OCI-LY3 (cell line): ENCODE results near the gene SYT11.
A peak's percentile ranks its signal among the peaks of the same experiment; 100 is the strongest.

ENCODE experiments used
- H2AFZ ChIP-seq: fragments of 200-600, 300-600 bp; shearing (Covaris generic); 2 replicates; pipeline ENCODE4 v1.6.0; 2014; ENCODE audit warnings: antibody characterized with exemption, low read depth, low read length
- H3K27ac ChIP-seq: fragments of 200-600, 300-600 bp; sonication (generic); 2 replicates; pipeline ENCODE4 v1.5.1; 2014; ENCODE audit warnings: mild to moderate bottlenecking, low read length, moderate library complexity, mixed read lengths
- H3K27me3 ChIP-seq: fragments of 200-600, 300-600 bp; sonication (generic); 2 replicates; pipeline ENCODE4 v1.6.1; 2014; ENCODE audit warnings: low read depth, low read length, mixed read lengths
- H3K36me3 ChIP-seq: fragments of 200-600, 300-600 bp; sonication (generic); replicated peaks from 2 replicates; pipeline ENCODE3; 2014; ENCODE audit warnings: low read depth, low read length, mixed read lengths
- H3K4me1 ChIP-seq: fragments of 300-600, 200-600 bp; sonication (generic); 2 replicates; pipeline ENCODE4 v1.6.1; 2014; ENCODE audit warnings: low read length, mixed read lengths
- H3K4me2 ChIP-seq: fragments of 200-600, 300-600 bp; sonication (generic); 2 replicates; pipeline ENCODE4 v1.6.1; 2014; ENCODE audit warnings: low read length, mixed read lengths
- H3K4me3 ChIP-seq: fragments of 300-600, 200-600 bp; sonication (generic); 2 replicates; pipeline ENCODE4 v1.5.1; 2014; ENCODE audit warnings: antibody characterized with exemption, mild to moderate bottlenecking, low read length, moderate library complexity
- H3K79me2 ChIP-seq: fragments of 300-600, 200-600 bp; shearing (Covaris generic); 2 replicates; pipeline ENCODE4 v1.6.1; 2014; ENCODE audit warnings: mild to moderate bottlenecking, low read length, mixed read lengths
- H3K9ac ChIP-seq: fragments of 300-600, 200-600 bp; shearing (Covaris generic); 2 replicates; pipeline ENCODE4 v1.6.0; 2014; ENCODE audit warnings: mild to moderate bottlenecking, low read length, moderate library complexity
- H3K9me3 ChIP-seq: fragments of 200-600, 300-600 bp; shearing (Covaris generic); 2 replicates; pipeline ENCODE4 v1.6.1; 2014; ENCODE audit warnings: low read length, mixed read lengths; ENCODE audit not compliant: insufficient read depth
- H4K20me1 ChIP-seq: fragments of 200-600, 300-600 bp; sonication (generic); 2 replicates; pipeline ENCODE4 v1.6.1; 2016; ENCODE audit warnings: low read length, mixed read lengths; ENCODE audit not compliant: insufficient read depth
- EZH2phosphoT487 ChIP-seq: fragments of 200-600 bp; shearing (Covaris generic); IDR thresholded peaks from 2 replicates; pipeline ENCODE4 v1.6.1; 2018; ENCODE audit warnings: antibody characterized with exemption, mixed run types, low read depth
- TF ChIP-seq, protein P1 (sequence below): fragments of 200-600, 300-600 bp; sonication (generic); IDR thresholded peaks from 2 replicates; pipeline ENCODE4 v1.5.1; 2014; ENCODE audit warnings: antibody characterized with exemption, low read length, low read depth

The SYT11 gene

DNA sequence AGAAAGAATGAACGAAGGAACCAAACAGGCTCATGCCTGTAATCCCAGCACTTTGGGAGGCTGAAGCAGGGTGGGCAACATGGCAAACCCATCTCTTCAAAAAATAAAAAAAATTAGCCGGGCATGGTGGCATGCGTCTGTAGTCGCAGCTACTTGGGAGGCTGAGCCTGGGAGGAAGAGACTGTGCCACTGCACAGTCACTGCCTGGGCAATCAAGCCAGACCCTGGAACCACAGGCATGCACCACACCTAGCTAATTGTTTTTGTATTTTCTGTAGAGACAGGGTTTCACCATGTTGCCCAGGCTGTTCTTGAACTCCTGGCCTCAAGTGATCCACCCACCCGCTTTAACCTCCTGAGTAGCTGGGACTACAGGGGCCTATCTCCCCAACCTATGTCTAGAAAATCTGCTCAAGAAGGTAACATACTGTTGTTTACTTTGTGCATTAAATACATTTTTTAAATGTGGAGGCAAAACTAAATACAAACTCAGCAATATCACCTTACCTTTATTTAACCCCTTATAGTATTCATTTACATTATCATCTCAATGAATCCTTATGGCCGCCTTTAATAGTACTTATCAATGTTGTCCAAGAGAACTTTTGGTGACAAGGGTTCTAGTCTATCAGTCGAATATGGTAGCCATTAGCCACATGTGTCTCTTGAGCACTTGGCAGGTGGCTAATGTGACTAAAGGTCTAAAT is 72.1 kb downstream of the SYT11 start:
- H3K79me2 ChIP-seq, result peaks cover 80% of the 10 kb centered on the region
- H4K20me1 ChIP-seq, result peaks cover 45% of the 10 kb centered on the region
- no peaks in the 10 kb centered on the region for H3K27me3 ChIP-seq
- H3K4me3 ChIP-seq, result no peak overlapping the region
- no peak for TF ChIP-seq EZH2phosphoT487
- no peak overlapping the region for H3K9ac ChIP-seq
- H3K27ac ChIP-seq, result no peak overlapping the region
- H3K4me1 ChIP-seq, result peaks cover 23% of the 10 kb centered on the region
- H3K9me3 ChIP-seq, result no peaks in the 10 kb centered on the region
- H2AFZ ChIP-seq, result no peak overlapping the region
- H3K36me3 ChIP-seq, result peaks cover 61% of the 10 kb centered on the region
- H3K4me2 ChIP-seq, result peak overlapping the region; percentile 94

DNA sequence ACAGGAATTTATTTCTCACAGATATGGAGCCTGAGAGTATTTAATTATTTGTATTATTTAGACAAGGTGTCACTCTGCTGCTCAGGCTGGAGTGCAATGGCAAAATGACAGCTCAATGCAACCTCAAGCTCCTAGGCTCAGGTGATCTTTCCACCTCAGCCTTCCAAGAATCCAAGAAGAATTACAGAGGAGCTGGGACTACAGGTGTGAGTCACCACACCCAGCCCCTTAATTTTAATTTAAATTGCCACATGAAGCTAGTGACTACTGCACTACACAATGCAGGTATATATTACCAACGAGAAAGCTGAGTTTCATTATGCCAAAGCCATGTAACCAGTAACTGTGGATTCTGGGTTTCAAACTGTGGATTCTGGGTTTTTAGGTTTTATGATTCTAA is 72.7 kb downstream of the SYT11 start:
- H3K4me1 ChIP-seq, result peaks cover 23% of the 10 kb centered on the region
- peak overlapping the region; percentile 94 for H3K4me2 ChIP-seq
- no peak overlapping the region for H3K9ac ChIP-seq
- H3K36me3 ChIP-seq, result peaks cover 55% of the 10 kb centered on the region
- peaks cover 39% of the 10 kb centered on the region for H4K20me1 ChIP-seq
- H3K9me3 ChIP-seq, result no peaks in the 10 kb centered on the region
- TF ChIP-seq EZH2phosphoT487, result no peak
- TF ChIP-seq, protein P1, sequence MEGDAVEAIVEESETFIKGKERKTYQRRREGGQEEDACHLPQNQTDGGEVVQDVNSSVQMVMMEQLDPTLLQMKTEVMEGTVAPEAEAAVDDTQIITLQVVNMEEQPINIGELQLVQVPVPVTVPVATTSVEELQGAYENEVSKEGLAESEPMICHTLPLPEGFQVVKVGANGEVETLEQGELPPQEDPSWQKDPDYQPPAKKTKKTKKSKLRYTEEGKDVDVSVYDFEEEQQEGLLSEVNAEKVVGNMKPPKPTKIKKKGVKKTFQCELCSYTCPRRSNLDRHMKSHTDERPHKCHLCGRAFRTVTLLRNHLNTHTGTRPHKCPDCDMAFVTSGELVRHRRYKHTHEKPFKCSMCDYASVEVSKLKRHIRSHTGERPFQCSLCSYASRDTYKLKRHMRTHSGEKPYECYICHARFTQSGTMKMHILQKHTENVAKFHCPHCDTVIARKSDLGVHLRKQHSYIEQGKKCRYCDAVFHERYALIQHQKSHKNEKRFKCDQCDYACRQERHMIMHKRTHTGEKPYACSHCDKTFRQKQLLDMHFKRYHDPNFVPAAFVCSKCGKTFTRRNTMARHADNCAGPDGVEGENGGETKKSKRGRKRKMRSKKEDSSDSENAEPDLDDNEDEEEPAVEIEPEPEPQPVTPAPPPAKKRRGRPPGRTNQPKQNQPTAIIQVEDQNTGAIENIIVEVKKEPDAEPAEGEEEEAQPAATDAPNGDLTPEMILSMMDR, result no peak
- no peaks in the 10 kb centered on the region for H3K27me3 ChIP-seq
- H3K79me2 ChIP-seq, result peaks cover 74% of the 10 kb centered on the region
- no peak overlapping the region for H2AFZ ChIP-seq
- H3K4me3 ChIP-seq, result 0 out of 2 replicates have a peak overlapping the region, but pooled peaks have one; percentile 87
- no peak overlapping the region for H3K27ac ChIP-seq

DNA sequence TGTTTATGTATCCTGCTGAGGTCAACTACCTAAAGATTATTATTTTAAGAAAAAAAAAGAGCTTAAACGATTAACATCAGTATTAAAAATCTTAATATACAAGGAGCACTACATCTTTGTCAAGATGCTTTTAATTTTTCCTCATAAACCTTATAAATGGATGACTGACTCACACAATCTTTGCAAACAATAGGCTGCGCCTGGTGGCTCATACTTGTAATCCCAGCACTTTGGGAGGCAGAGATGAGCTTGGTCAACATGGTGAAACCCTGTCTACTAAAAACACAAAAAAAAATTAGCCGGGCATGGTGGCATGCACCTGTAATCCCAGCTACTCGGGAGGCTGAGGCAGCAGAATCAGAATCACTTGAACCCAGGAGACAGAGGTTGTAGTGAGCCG is 73.1 kb downstream of the SYT11 start:
- H3K4me1 ChIP-seq, result peaks cover 23% of the 10 kb centered on the region
- no peak overlapping the region for H2AFZ ChIP-seq
- peak overlapping the region; percentile 87 for H3K4me3 ChIP-seq
- H3K9ac ChIP-seq, result no peak overlapping the region
- peaks cover 38% of the 10 kb centered on the region for H4K20me1 ChIP-seq
- H3K9me3 ChIP-seq, result no peaks in the 10 kb centered on the region
- H3K79me2 ChIP-seq, result peaks cover 70% of the 10 kb centered on the region
- no peak for TF ChIP-seq EZH2phosphoT487
- TF ChIP-seq, protein P1, result no peak
- peak overlapping the region; percentile 94 for H3K4me2 ChIP-seq
- H3K27ac ChIP-seq, result no peak overlapping the region
- H3K27me3 ChIP-seq, result no peaks in the 10 kb centered on the region
- H3K36me3 ChIP-seq, result peaks cover 51% of the 10 kb centered on the region

DNA sequence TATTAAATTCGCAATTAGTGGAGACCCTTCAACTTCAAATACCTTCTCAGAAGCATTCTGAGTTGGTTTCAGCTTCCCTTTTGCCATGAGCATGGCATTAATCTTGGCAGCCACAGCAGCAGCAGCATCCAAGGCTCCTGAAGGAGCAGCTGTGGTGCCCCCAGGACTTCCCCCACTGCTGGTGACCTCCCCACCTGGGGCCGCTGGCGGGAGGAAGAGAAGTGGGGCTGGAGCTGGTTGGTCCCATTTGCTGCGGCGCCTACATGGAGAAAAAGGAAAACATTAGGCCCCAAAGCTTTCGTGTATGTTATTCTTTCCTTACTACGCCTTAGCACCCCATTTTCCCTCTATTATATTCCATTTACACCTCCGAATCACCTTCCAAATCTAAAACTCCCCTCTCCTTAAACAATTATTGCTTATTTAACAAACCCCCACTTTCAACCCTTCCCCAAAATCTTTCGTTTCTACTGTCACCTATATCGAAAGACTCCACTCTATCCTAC is 74.3 kb downstream of the SYT11 start:
- Histone ChIP-seq H3K4me1 (peaks cover 28% of the 10 kb centered on the region), H3K27me3 (no peaks in the 10 kb centered on the region), H3K9me3 (no peaks in the 10 kb centered on the region), H3K36me3 (peaks cover 43% of the 10 kb centered on the region), H3K9ac (peak overlapping the region; percentile 95), H3K79me2 (peaks cover 61% of the 10 kb centered on the region), H3K4me3 (peak overlapping the region; percentile 87), H2AFZ (no peak overlapping the region), H4K20me1 (peaks cover 38% of the 10 kb centered on the region), H3K27ac (peak overlapping the region; percentile 79), H3K4me2 (peak overlapping the region; percentile 94)
- TF ChIP-seq, protein P1, result no peak
- no peak for TF ChIP-seq EZH2phosphoT487
